Heart right ventricle (tissue), 16 donors: ENCODE results near the gene RASIP1. TPM values are rescaled to one million over a fixed set of nuclear protein-coding genes. Genes with fewer than 3 reads are reported as not detected.
"Not testable (repeated sequence)": the region's sequence is repeated elsewhere in the genome, so short reads cannot be mapped to it uniquely, and the experiment has no call there.

Source experiments
- ATAC-seq, 8 donors: fragments of 200-7000 bp; cut with Tn5 transposase; one replicate each; pipeline ENCODE4 v1.9.1; 2020; ENCODE audit warnings: mild to moderate bottlenecking in 8 of 8, moderate library complexity in 8 of 8, moderate number of reproducible peaks in 1 of 8
- DNase-seq, 2 donors: peaks; one replicate each; pipeline ENCODE4 v3.0.0-alpha.2; 2020
- H3K27ac ChIP-seq, 10 donors: fragments of 200-600 bp; sonication (generic) in 2 of 10; one replicate each; pipeline versions ENCODE4 v1.5.0 to v1.8.0; 2020 to 2022; ENCODE audit warnings: mild to moderate bottlenecking in 3 of 10
- H3K27me3 ChIP-seq, 7 donors: fragments of 200-600 bp; one replicate each; pipeline ENCODE4 v1.8.0; 2021 to 2022; ENCODE audit warnings: mild to moderate bottlenecking in 2 of 7
- H3K36me3 ChIP-seq, 9 donors: fragments of 200-600 bp; sonication (generic) in 1 of 9; one replicate each; pipeline versions ENCODE4 v1.5.0 to v1.8.0; 2020 to 2022; ENCODE audit warnings: mild to moderate bottlenecking in 2 of 9
- H3K4me1 ChIP-seq, 9 donors: fragments of 200-600 bp; sonication (generic) in 1 of 9; one replicate each; pipeline versions ENCODE4 v1.5.0 to v1.8.0; 2020 to 2022; ENCODE audit warnings: mild to moderate bottlenecking in 4 of 9
- H3K4me3 ChIP-seq, 10 donors: fragments of 200-600 bp; sonication (generic) in 2 of 10; one replicate each; pipeline versions ENCODE4 v1.5.0 to v1.8.0; 2020 to 2022; ENCODE audit warnings: mild to moderate bottlenecking in 7 of 10, moderate library complexity in 2 of 10
- H3K9me3 ChIP-seq, 11 donors: fragments of 200-600 bp in 10 of 11; sonication (generic) in 2 of 11; one replicate each; pipeline versions ENCODE4 v1.5.0 to v1.8.0; 2013 to 2022; ENCODE audit warnings: mild to moderate bottlenecking in 2 of 11, control low read depth in 1 of 11, moderate library complexity in 1 of 11
- CTCF ChIP-seq, 9 donors: fragments of 200-600 bp; sonication (generic) in 2 of 9; IDR thresholded peaks; one replicate each; pipeline versions ENCODE4 v1.5.0 to v1.8.0; 2021 to 2022; ENCODE audit warnings: antibody characterized with exemption in 9 of 9, mild to moderate bottlenecking in 5 of 9, moderate library complexity in 1 of 9
- WGBS, 2 donors: extraction: QIAGEN DNeasy Blood & Tissue Kit; methylation state at CpG; one replicate each; pipeline ENCODE4 v1.1.7; 2013; ENCODE audit warnings: inconsistent platforms in 1 of 2; 5-methylcytosine and 5-hydroxymethylcytosine counted together
- intact Hi-C, 10 donors: fragments of 100-400 bp; cut with DNase I; formaldehyde crosslinking; loops; one replicate each; pipeline versions ENCODE4 v1.11.1 to v1.14.2; 2022
- polyA plus RNA-seq, 2 donors: library from polyadenylated mRNA; stranded (reverse); fragments of 200-250 nt; gene quantifications; one replicate each; pipeline ENCODE4 v1.2.3, GENCODE V29; 2013
- total RNA-seq, 10 donors: library from RNA; stranded (reverse); fragmentation: NEBNext Ultra II Directional in 3 of 10; extraction: Animal tissue kit (Norgen Biotek cat#: 25700) in 3 of 10; gene quantifications; one replicate each; pipeline versions ENCODE4 v1.2.1 to v1.2.4, GENCODE V29; 2021 to 2023
- donor health status: Arrhythmogenic right ventricular cardiomyopathy.
- donor health status: ischemic (EF 13 %, LVEDD 7.1; RV severe dilation, severe dysfunction).
- donor health status: healthy with polysubstance abuse.
- donor health status: DM: no; HTN: yes; CAD: no.
- donor health status: DM: no; HTN: no; CAD: no.
- donor health status: ischemic (EF 25% LVEDD 6.9; RV normal size, moderate dysfunction).
- donor health status: ischemic (EF 25% LVEDD 5.7; RV mildly dilated, moderate dysfunction).
- donor health status: healthy.
- donor health status: DM: yes; HTN: yes; CAD: no.
- donor health status: Ischemic cardiomyopathy.
- donor health status: ischemic (EF 35%, LVEDD 5.7; RV mildly dilated, moderate dysfunction).
- donor health status: nonischemic (EF 11% LVEDD 7.7; RV severe dilation, severe dysfunction).
- donor health status: DM: yes; HTN: yes; CAD: no.
- donor health status: PGD.
- donor health status: ischemic (EF 29% LVEDD 5.4; RV normal size, mild dysfunction).
- donor health status: nonischemic (EF 23%, LVEDD 6.1; RV moderate dilation, normal function).

Gene RASIP1
- total and polyA plus RNA-seq, 12 donors, result 13.6 to 27.3 (median 16.2) TPM

DNA sequence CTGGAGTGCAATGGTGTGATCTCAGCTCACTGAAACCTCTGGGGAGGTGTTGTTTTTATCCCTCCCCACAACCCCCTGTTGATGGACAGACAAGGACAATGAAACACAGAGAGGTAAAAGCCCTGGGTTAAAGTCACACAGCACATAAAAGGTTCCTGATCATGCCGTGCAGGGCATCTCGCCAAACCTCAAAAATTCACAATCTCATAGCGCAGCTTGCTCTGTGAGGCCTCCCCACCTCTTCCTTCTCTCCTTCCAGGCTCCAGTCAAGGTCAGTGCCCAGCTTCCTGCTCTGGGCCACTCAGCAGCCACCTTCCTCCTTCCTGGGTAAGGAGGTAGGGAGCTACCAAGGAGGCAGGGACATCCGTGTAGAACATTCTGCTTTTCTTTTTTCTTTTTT is 42.4 kb downstream of the RASIP1 start:
- no peak for DNase-seq

GRCh38 chr19:48696353-48697010 is 43.9 kb downstream of the RASIP1 start:
- WGBS, 2 donors, result 10 to 11% methylated on average over 33 to 34 of the region's 34 CpGs
- DNase-seq (no peak), ATAC-seq (peak; percentile 29 to 81 (median 64))
- intact Hi-C loops, result no loop called here
- peaks cover 0 to 39% (median 15%) of the 10 kb centered on the region in 7 donors for H3K27me3 ChIP-seq
- peak overlapping the region in 7 of 10 donors; percentile 6 to 41 (median 35) for H3K4me3 ChIP-seq
- H3K36me3 ChIP-seq, result peaks cover 0 to 2% (median 0%) of the 10 kb centered on the region in 9 donors
- TF ChIP-seq CTCF (IDR thresholded peaks at IDR 0.05), result no peak
- no peaks in the 10 kb centered on the region for H3K9me3 ChIP-seq
- peak overlapping the region in 3 of 10 donors; percentile 22 to 29 (median 25) for H3K27ac ChIP-seq
- H3K4me1 ChIP-seq, result peaks cover 0 to 18% (median 8%) of the 10 kb centered on the region in 9 donors

More for the DNA sequence above, 42.4 kb downstream of the RASIP1 start:
- no peak for ATAC-seq
- Histone ChIP-seq H3K27ac (no peak overlapping the region), H3K9me3 (no peaks in the 10 kb centered on the region), H3K4me1 (peaks cover 0 to 18% (median 8%) of the 10 kb centered on the region in 9 donors), H3K4me3 (no peak overlapping the region), H3K27me3 (peaks cover 0 to 39% (median 15%) of the 10 kb centered on the region in 7 donors), H3K36me3 (peaks cover 0 to 10% (median 0%) of the 10 kb centered on the region in 9 donors)
- WGBS, 2 donors, result 60 to 68% methylated on average over 4 of the region's 4 CpGs
- intact Hi-C loops, result no loop called here
- no peak for TF ChIP-seq CTCF (IDR thresholded peaks at IDR 0.05)

- WGBS, 2 donors, result 31 to 42% methylated on average over 16 of the region's 16 CpGs
- Histone ChIP-seq H3K27ac (peak within 1 kb of the TSS in 3 of 10 donors; percentile 22 to 29 (median 25)), H3K4me3 (peak within 1 kb of the TSS in 7 of 10 donors; percentile 6 to 41 (median 35)), H3K9me3 (no peaks in the 10 kb centered on the region), H3K27me3 (peaks cover 0 to 39% (median 15%) of the 10 kb centered on the region in 7 donors), H3K4me1 (peaks cover 0 to 18% (median 8%) of the 10 kb centered on the region in 9 donors), H3K36me3 (no peaks in the 10 kb centered on the region)
- DNase-seq (no peak), ATAC-seq (peak in 4 of 8 donors; percentile 8 to 39 (median 10))
- no peak for TF ChIP-seq CTCF (IDR thresholded peaks at IDR 0.05)
- intact Hi-C loops, result no loop called here
These were observed 44.6 kb downstream of the RASIP1 start, which contains the start of gene FUT2 for GRCh38 chr19:48695743-48696352. Gene FUT2, plus strand, starts transcription at chr19:48695971. Its CDS starts 6,986 bp downstream, at chr19:48702957.

- H3K4me3 ChIP-seq, ATAC-seq, H3K27ac ChIP-seq, intact Hi-C loops, H3K36me3 ChIP-seq, DNase-seq, H3K9me3 ChIP-seq: not testable (repeated sequence)
- peaks cover 0 to 39% (median 15%) of the 10 kb centered on the region in 7 donors for H3K27me3 ChIP-seq
- 87 to 91% methylated on average over 9 of the region's 9 CpGs for WGBS, 2 donors
- H3K4me1 ChIP-seq, result peaks cover 0 to 18% (median 8%) of the 10 kb centered on the region in 9 donors
These were observed 46.8 kb downstream of the RASIP1 start for GRCh38 chr19:48693629-48694028.
